SK-N-DZ (cell line): Measurements from ENCODE around the gene OSBPL1A.

Experiments
- DNase-seq: peaks from one replicate; pipeline ENCODE4 v3.0.0-alpha.2; 2015; ENCODE audit warnings: low spot score

Gene OSBPL1A

GRCh38 chr18:24268784-24269550, 128.7 kb downstream of the OSBPL1A start:
- peak; percentile 78 for DNase-seq

GRCh38 chr18:24267878-24268277, 129.7 kb downstream of the OSBPL1A start:
- DNase-seq = no peak

- DNase-seq = no peak
These were observed 131.5 kb downstream of the OSBPL1A start for GRCh38 chr18:24266131-24266530.

- DNase-seq = no peak
These were observed 132.0 kb downstream of the OSBPL1A start for GRCh38 chr18:24265502-24266064.

GRCh38 chr18:24263050-24263449, 134.6 kb downstream of the OSBPL1A start:
- no peak for DNase-seq

GRCh38 chr18:24262087-24262486, 135.5 kb downstream of the OSBPL1A start:
- DNase-seq = no peak

GRCh38 chr18:24259869-24260641, 137.6 kb downstream of the OSBPL1A start:
- DNase-seq = no peak

GRCh38 chr18:24254071-24254470, 143.6 kb downstream of the OSBPL1A start:
- no peak for DNase-seq

GRCh38 chr18:24249716-24250115, 147.9 kb downstream of the OSBPL1A start:
- no peak for DNase-seq

GRCh38 chr18:24248359-24248758, 149.3 kb downstream of the OSBPL1A start:
- no peak for DNase-seq

- no peak for DNase-seq
These were observed 151.5 kb downstream of the OSBPL1A start for GRCh38 chr18:24246143-24246542.

GRCh38 chr18:24244698-24245097, 152.9 kb downstream of the OSBPL1A start:
- DNase-seq = no peak

- no peak for DNase-seq
These were observed 153.9 kb downstream of the OSBPL1A start for GRCh38 chr18:24243677-24244076.

GRCh38 chr18:24239341-24239740, 158.3 kb downstream of the OSBPL1A start:
- DNase-seq = no peak

- DNase-seq = no peak
These were observed 159.2 kb downstream of the OSBPL1A start for GRCh38 chr18:24238387-24238786.

- DNase-seq = no peak
These were observed 162.7 kb downstream of the OSBPL1A start for GRCh38 chr18:24234850-24235418.

- no peak for DNase-seq
These were observed 163.3 kb downstream of the OSBPL1A start for GRCh38 chr18:24234330-24234729.

- DNase-seq = no peak
These were observed 164.8 kb downstream of the OSBPL1A start for GRCh38 chr18:24232800-24233199.

- no peak for DNase-seq
These were observed 165.6 kb downstream of the OSBPL1A start for GRCh38 chr18:24231773-24232735.

- DNase-seq = no peak
These were observed 166.9 kb downstream of the OSBPL1A start for GRCh38 chr18:24230766-24231165.

GRCh38 chr18:24228667-24229041, 169.0 kb downstream of the OSBPL1A start:
- DNase-seq = no peak
